NCI-H524 (cell line): ENCODE results near the gene ABHD8.
"Not testable (repeated sequence)": the region's sequence is repeated elsewhere in the genome, so short reads cannot be mapped to it uniquely, and the experiment has no call there.

ENCODE experiments used
- DNase-seq, 2 experiments: peaks; one replicate each; lab custom pipeline; 2025; lab: John Stamatoyannopoulos, UW

ABHD8 gene

GRCh38 chr19:17296976-17297375 lies 6.2 kb downstream of the ABHD8 start:
- no peak for DNase-seq

DNA sequence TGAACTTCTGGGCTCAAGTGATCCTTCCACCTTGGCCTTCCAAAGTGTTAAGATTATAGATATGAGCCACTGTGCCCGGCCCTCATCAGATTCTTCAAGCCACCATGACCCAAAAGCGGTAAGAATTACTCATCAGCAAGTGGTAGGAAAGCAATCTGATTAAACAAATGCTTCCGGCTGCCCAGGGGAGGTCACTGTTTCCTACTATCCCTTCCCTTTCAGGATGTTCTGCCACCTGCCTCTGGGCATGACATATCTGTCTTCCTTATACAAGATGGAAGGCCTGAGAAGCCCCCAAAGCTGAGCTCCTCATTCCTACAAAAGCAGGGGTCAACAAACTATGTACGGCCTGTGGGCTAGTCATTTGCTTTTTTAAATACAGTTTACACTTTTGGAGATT lies 7.0 kb downstream of the ABHD8 start:
- peak in 1 of 2 experiments; percentile 31 for DNase-seq

DNA sequence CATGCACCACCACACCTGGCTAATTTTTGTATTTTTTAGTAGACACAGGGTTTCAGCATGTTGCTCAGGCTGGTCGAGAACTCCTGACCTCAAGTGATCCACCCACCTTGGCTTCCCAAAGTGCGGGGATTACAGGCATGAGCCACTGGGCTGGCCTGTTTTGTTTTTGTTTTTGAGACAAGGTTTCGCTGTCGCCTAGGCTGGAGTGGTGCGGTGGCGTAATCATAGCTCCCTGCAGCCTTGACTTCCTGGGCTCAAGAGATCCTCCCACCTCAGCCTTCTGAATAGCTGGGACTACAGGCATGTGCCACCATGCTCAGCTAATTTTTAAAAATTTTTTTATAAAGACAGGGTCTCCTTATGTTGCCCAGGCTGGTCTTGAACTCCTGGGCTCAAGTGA lies 7.7 kb downstream of the ABHD8 start:
- not testable (repeated sequence) for DNase-seq

- no peak for DNase-seq
Observed at GRCh38 chr19:17294051-17294891, 9.0 kb downstream of the ABHD8 start.

DNA sequence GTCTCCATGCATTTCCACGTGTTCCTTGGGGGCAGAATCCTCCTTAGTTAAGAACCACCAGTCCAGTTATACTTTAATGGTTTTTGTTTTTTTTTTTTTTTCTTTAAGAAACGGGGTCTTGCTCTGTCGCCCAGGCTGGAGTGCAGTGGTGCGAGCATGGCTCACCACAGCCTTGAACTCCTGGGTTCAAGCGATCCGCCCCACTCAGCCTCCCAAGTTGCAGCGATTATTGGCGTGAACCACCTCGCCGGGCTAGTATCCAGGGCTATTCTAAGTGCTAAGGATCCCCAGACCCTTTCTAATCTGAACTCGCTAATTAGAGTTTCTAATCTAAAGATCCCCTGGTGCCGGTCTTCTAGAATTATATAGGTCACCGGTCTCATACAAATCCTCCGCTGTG lies 9.6 kb downstream of the ABHD8 start:
- DNase-seq, result no peak

DNA sequence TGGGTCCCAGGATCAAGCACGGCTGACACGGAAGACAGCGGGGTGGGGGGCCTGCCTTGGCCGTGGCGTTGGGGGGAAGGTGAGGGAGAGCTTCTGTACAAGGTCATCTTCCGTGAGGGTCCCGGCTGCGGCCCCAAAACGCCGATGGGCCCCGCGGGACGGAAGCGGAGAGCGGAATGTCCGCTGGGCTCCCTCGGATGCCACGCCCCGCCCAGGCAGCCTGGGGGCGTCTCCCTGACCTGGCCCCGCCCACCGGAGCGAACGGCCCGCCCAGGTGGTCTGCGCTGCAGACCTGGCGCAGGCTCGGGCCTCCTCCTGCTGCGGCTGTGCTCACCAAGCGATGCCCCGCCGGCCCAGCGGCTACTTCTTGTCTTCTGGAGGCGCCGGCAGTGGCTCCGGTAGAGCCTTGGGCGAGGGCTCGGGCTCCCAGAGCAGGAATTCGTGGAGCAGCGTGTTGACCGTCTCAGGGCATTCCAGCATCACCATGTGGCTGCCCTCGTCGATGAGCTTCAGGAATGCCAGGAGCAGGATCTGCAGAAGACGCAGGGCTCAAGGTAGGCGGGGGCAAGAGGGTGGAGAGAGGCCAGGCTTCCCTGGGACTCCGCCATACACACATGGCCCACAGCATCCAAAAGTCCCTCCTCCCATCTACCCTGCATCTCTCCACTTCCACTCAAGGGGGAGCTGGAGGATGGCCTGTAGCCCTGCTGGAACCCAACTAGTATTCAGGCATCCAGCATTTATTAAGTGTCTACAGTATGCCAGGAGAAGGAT lies 10.7 kb downstream of the ABHD8 start:
- DNase-seq, result peak; percentile 88 to 89

DNA sequence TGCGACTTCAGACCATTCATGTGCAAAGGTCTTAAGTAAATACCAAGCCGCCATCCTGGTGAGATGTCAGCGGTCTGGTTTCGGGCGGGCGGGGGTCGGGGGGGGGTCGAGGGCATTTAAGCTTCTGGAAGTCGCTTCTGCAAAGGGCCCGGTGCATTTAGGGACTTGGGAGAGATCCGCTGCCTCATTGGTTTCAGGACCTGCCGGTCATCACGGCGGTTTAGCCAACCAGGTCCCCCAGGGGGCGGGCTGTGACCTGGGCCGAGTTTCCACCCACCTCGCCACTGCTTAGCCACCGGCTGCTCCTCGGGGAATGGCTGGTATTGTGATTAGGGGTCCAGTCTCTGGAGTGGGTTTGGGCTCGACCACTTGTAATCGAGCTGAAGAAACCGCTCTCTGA lies 13.7 kb downstream of the ABHD8 start:
- DNase-seq, result peak; percentile 12 to 70

GRCh38 chr19:17286752-17287151 lies 16.5 kb downstream of the ABHD8 start:
- no peak for DNase-seq

DNA sequence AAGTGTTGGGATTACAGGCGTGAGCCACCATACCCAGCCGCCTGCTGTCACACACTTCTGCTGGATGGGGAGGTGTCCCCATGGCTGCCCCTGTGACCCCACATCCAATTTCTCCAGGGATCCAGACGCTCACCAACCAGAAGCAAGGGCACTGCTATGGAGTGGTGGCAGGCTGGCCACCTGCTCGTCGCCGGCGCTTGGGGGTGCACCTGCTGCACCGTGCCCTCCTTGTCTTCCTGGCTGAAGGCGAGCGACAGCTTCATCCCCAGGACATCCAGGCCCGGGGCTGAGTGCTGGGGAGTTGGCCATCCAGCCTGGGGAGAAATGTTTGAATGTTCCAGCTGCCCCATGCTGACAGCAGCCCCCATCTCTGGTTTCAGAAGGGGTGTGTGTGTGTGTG lies 17.0 kb downstream of the ABHD8 start:
- DNase-seq, result no peak

DNA sequence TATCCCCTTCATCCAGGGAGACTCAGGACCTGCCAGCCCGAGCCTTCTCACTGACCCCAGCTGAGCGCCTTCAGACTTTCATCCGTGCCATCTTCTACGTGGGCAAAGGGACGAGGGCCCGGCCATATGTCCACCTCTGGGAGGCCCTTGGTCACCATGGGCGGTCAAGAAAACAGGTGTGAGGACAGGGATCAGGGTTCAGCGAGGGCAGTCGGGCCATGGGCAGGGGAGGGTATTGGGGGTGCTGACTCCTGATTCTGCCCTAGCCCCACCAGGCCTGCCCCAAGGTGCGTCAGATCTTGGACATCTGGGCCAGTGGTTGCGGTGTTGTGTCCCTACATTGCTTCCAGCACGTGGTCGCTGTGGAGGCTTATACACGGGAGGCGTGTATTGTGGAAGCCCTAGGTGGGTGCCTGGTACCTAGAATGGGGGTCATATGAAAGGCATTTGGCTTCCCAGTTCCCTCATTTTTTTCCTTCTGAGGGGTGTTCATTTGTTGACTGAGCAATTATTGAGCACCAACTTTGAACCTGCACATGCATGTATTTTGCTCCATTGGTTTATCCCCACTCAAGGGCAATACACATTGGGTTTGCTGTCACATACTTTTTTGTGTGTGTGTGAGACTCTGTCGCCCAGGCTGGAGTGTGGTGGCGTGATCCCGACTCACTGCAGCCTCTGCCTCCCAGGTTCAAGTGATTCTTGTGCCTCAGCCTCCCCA lies 17.6 kb downstream of the ABHD8 start:
- DNase-seq, result no peak

GRCh38 chr19:17283504-17283996 lies 19.7 kb downstream of the ABHD8 start:
- DNase-seq, result no peak

DNA sequence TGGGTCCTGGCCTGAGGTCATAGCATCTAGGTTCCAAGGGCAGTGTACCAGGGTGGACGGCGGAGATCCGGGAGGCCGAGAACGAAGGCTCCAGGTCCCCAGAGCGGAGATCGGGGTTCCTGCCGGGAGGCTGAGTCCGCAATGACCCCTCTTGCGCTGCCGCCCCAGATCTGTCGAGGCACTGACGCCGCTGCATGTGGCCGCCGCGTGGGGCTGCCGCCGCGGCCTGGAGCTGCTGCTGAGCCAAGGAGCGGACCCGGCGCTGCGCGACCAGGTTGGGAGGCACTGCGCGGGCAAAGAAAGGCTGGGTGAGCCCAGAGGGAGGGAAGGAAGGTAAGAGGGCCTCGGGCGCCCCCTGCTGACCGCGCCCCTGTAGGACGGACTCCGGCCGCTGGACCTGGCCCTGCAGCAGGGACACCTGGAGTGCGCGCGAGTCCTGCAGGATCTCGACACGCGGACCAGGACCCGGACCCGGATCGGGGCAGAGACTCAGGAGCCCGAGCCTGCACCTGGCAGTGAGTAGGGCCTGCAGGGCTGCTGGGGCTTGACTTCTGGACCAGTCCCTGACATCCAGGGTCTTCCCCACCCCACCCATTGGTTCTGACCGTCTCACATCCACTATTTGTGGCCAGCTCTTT lies 20.6 kb downstream of the ABHD8 start:
- DNase-seq, result peak; percentile 74 to 91

GRCh38 chr19:17281391-17282304 lies 21.6 kb downstream of the ABHD8 start, which contains the start of gene ANKLE1:
ANKLE1 (plus strand) TSS chr19:17281901; CDS start chr19:17281921, 20 bp downstream.
- DNase-seq, result peak in 1 of 2 experiments; percentile 19

- no peak for DNase-seq
Observed at GRCh38 chr19:17279436-17279835, 23.8 kb downstream of the ABHD8 start.

GRCh38 chr19:17275441-17276175 lies 27.6 kb downstream of the ABHD8 start:
- no peak for DNase-seq

GRCh38 chr19:17274892-17275291 lies 28.3 kb downstream of the ABHD8 start:
- not testable (repeated sequence) for DNase-seq

- DNase-seq, result no peak
Observed at GRCh38 chr19:17268754-17269153, 34.5 kb downstream of the ABHD8 start.

DNA sequence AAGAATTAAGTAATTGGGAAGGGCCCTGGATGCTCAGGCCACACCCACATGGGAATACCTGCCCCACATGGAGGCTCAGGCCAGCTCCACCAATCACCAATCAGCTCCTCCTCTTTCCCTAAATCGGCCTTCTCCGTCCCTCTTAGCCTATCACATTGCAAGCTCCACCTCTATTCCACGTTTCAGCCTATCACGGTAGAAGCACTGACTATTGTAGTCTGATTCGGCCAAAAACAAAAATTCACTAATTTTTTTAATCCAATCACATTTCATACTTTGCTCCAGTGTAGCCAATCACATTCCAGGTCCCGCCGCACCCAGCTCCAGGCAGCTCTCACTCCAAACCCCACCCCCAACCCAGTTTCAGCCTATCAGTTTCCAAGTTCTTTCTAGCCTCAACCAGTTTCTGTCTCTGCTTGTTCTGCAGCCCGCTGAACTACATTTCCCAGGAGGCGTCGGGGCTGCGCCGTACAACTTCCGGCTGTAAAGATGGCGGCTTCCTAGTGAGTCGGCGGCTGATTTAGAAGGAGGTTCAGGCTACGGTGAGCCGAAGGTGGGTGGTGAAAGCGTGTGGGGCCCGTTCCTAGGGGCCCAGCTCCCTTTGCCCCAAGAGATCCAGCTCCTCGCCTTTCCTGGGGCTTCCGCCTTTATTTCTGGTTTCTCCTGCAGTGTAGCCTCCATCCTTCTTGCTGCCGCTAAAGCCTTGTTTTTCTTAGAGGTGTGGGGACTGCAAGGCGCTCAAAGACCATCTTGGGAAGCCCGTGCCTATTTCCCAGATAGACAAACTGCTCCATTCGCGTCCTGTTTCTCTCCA lies 36.0 kb downstream of the ABHD8 start, which contains the start of gene BABAM1:
Gene BABAM1 (plus strand): TSS at position 469 of the 814 bp plus-strand sequence. CDS start 1,364 bp downstream, outside the sequence.
- peak; percentile 100 for DNase-seq

DNA sequence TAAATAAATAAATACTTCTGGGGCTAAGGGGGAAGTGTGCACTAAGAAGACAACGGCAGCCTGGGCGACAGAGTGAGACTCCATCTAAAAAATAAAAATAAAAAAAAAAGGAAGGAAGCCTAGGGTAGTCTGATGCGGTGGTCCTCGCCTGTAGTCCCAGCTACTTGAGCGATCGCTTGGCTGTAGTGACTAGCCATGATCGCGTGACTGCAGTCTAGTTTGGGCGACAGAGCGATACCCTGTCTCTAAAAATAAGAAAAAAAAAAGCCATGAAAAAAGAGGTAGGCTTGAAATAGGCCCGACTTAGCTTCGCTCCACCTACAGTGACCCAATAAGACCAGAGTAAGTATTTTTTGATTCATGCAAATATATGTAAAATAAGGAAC lies 36.6 kb downstream of the ABHD8 start:
- DNase-seq, result no peak
